Renal cortical epithelial cell (primary cell): Measurements from ENCODE around the gene ANKFN1. TPM values are rescaled to one million over a fixed set of nuclear protein-coding genes. Genes with fewer than 3 reads are reported as not detected.

ENCODE experiments used
- DNase-seq: peaks from one replicate; pipeline ENCODE4 v3.0.0-alpha.2; 2011; ENCODE audit warnings: low read depth
- total RNA-seq: library from RNA; depleted of rRNA; stranded (reverse); fragments of >200 nt; gene quantifications from 2 replicates; pipeline ENCODE4 v1.2.3, GENCODE V29; 2014

ANKFN1 gene
- total RNA-seq, 1 donor from 2014 or later, result not detected

GRCh38 chr17:56142781-56143180, 10.5 kb upstream of the ANKFN1 start:
- DNase-seq, result no peak

GRCh38 chr17:56144223-56144622, 9.1 kb upstream of the ANKFN1 start:
- peak; percentile 29 for DNase-seq

GRCh38 chr17:56146534-56146933, 6.7 kb upstream of the ANKFN1 start:
- no peak for DNase-seq

GRCh38 chr17:56148333-56148732, 4.9 kb upstream of the ANKFN1 start:
- DNase-seq, result no peak

- DNase-seq, result no peak
These were observed 3.8 kb upstream of the ANKFN1 start for GRCh38 chr17:56149266-56150036.

GRCh38 chr17:56150649-56151048, 2.6 kb upstream of the ANKFN1 start:
- no peak for DNase-seq

- no peak for DNase-seq
These were observed 4.6 kb downstream of the ANKFN1 start for GRCh38 chr17:56157845-56158244.

- DNase-seq, result no peak
These were observed 5.1 kb downstream of the ANKFN1 start for GRCh38 chr17:56158344-56158743.

- no peak for DNase-seq
These were observed 5.9 kb downstream of the ANKFN1 start for GRCh38 chr17:56158915-56159825.

- DNase-seq, result no peak
These were observed 6.6 kb downstream of the ANKFN1 start for GRCh38 chr17:56159826-56160380.

GRCh38 chr17:56160422-56160821, 7.1 kb downstream of the ANKFN1 start:
- DNase-seq, result no peak

- DNase-seq, result no peak
These were observed 11.9 kb downstream of the ANKFN1 start for GRCh38 chr17:56165072-56165641.

GRCh38 chr17:56167491-56167890, 14.2 kb downstream of the ANKFN1 start:
- DNase-seq, result no peak

- DNase-seq, result no peak
These were observed 16.3 kb downstream of the ANKFN1 start for GRCh38 chr17:56169621-56170020.

- DNase-seq, result no peak
These were observed 18.1 kb downstream of the ANKFN1 start for GRCh38 chr17:56171186-56171959.

- no peak for DNase-seq
These were observed 19.3 kb downstream of the ANKFN1 start for GRCh38 chr17:56172517-56172982.

GRCh38 chr17:56173026-56173425, 19.8 kb downstream of the ANKFN1 start:
- no peak for DNase-seq

- DNase-seq, result no peak
These were observed 20.9 kb downstream of the ANKFN1 start for GRCh38 chr17:56173958-56174835.

- DNase-seq, result no peak
These were observed 22.2 kb downstream of the ANKFN1 start for GRCh38 chr17:56175299-56175955.

- DNase-seq, result peak; percentile 35
These were observed 22.8 kb downstream of the ANKFN1 start for GRCh38 chr17:56176091-56176490.
